Fibroblast of the aortic adventitia (primary cell): ENCODE measurements around the gene GSX1. TPM values are rescaled to one million over a fixed set of nuclear protein-coding genes. Genes with fewer than 3 reads are reported as not detected.

Experiments used
- DNase-seq: peaks from one replicate; pipeline ENCODE4 v3.0.0-alpha.2; 2010; ENCODE audit warnings: low read depth
- H3K4me3 ChIP-seq: 2 replicates; pipeline ENCODE4 v1.5.1; 2011; ENCODE audit warnings: low read depth, mild to moderate bottlenecking, control low read depth, low read length, moderate library complexity
- total RNA-seq: library from RNA; depleted of rRNA; stranded (reverse); fragments of >200 nt; gene quantifications from 2 replicates; pipeline ENCODE4 v1.2.3, GENCODE V29; 2012; ENCODE audit warnings: low replicate concordance
- TF ChIP-seq, protein P1 (sequence below): IDR thresholded peaks from 2 replicates; pipeline ENCODE4 v1.5.1; 2011; ENCODE audit warnings: mild to moderate bottlenecking, low read length, control low read depth, inconsistent platforms; ENCODE audit not compliant: insufficient read depth

GSX1 gene
- total RNA-seq, 1 donor: not detected

DNA sequence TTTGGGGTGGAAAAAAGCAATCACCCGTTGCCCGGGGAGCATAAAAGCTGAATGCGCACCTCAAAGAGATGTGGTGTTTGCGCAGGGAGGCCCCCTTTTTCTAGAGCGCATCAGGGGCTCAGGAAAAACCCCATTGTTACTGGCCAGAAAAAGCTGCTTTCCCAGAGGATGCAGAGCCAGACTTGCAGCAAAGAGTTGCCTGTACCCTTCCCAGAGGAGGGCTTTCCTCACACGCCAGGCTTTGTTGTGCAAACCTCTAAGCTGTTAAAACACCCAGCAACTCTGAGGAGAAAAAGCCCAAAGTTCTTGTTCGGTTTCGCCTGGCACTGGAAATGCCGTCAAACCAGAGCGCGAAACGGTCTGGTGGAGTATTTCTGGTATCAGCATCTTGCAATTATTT, 29.3 kb downstream of the GSX1 start:
- no peak overlapping the region for H3K4me3 ChIP-seq
- DNase-seq: peak; percentile 7
- TF ChIP-seq, protein P1, sequence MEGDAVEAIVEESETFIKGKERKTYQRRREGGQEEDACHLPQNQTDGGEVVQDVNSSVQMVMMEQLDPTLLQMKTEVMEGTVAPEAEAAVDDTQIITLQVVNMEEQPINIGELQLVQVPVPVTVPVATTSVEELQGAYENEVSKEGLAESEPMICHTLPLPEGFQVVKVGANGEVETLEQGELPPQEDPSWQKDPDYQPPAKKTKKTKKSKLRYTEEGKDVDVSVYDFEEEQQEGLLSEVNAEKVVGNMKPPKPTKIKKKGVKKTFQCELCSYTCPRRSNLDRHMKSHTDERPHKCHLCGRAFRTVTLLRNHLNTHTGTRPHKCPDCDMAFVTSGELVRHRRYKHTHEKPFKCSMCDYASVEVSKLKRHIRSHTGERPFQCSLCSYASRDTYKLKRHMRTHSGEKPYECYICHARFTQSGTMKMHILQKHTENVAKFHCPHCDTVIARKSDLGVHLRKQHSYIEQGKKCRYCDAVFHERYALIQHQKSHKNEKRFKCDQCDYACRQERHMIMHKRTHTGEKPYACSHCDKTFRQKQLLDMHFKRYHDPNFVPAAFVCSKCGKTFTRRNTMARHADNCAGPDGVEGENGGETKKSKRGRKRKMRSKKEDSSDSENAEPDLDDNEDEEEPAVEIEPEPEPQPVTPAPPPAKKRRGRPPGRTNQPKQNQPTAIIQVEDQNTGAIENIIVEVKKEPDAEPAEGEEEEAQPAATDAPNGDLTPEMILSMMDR: no peak

DNA sequence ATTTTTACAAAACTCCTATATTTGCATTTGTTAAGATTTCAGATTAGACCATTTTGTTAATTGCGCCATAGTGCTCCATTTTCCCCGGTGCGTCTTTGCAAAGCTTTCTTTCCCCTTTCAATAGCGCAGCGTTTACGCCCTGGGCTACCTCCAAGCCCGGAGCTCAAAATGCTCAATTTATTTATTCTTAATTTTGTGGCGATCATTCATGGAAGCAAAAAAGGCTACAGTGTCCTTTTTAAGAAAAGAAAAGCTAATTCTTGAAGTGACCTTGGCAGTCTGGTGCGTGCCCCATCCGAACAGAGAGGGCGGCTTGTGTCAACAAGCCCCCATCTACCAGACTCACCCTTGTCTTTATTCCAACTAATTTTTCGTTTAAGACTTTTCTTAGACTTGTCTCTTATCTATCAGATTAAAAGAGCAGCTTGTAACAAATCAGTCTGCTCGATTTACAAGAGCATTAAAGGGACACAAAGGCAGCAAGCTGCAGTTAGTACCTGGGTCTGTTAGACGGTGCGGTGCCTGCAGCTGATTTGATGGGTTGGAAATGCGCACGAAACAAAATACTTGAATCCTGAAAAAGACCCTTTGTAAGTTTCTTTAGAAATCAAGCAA, 30.1 kb downstream of the GSX1 start:
- TF ChIP-seq, protein P1: no peak
- H3K4me3 ChIP-seq: no peak overlapping the region
- DNase-seq: peak; percentile 2

DNA sequence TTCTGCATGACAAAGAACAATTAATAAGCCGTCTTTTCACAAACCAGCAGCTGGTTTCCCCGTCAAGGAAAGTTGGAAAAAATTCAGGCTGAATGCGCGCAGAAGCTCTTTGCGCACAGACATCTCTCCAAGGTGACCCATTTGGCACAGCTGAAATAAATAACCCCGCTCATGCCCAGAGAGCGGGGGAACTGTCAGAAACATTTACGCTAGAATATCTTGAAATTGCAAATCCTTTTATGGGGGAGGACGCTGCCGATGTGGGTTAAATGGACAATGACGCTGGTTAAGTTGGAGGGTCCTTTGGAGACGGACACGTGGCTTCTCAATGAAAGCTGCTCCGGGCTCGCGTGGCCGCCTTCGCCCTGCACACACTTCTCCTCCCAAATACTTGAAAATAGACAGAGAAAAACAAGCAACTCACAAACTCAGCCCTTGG, 30.6 kb downstream of the GSX1 start:
- TF ChIP-seq, protein P1: no peak
- peak; percentile 28 for DNase-seq
- H3K4me3 ChIP-seq: no peak overlapping the region

DNA sequence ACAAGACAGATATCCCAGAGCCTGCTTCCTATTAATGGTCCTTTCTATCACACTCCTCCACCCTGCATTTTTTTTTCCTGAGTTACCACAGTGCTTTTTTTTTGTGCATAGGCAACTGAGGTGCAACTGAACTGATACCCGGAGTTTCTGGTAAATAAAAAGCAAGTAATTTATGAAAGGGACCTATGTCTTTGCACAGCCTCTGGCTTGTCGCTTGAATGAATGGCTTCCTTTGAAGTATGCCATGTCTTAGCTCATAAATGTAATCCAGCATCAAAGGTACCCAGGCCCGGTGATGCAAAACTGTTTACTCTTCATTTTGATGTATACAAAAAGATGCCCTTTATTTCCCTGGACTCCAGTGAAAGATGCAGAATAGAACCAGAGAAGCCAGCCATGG, 31.8 kb downstream of the GSX1 start:
- TF ChIP-seq, protein P1: no peak
- no peak for DNase-seq
- no peak overlapping the region for H3K4me3 ChIP-seq

DNA sequence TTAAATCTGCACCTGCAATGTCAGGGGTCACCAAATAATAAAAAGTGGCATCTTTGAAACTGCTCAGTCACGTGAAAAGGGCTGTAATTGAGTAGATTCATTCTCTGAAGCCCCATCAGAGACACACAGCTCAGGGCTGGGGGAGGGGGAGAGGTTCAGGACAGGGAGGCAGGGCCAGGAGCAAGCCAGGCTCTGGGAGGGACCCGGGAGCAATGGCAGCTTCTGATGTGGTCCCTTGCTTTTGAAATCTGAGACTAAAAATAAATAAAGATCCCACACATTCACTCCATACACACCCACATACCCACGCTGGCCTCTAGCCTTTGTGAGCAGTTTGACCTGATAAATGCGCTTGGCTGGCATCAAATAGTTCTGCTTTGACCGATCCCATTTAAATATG, 32.8 kb downstream of the GSX1 start:
- TF ChIP-seq, protein P1: no peak
- DNase-seq: no peak
- H3K4me3 ChIP-seq: no peak overlapping the region

DNA sequence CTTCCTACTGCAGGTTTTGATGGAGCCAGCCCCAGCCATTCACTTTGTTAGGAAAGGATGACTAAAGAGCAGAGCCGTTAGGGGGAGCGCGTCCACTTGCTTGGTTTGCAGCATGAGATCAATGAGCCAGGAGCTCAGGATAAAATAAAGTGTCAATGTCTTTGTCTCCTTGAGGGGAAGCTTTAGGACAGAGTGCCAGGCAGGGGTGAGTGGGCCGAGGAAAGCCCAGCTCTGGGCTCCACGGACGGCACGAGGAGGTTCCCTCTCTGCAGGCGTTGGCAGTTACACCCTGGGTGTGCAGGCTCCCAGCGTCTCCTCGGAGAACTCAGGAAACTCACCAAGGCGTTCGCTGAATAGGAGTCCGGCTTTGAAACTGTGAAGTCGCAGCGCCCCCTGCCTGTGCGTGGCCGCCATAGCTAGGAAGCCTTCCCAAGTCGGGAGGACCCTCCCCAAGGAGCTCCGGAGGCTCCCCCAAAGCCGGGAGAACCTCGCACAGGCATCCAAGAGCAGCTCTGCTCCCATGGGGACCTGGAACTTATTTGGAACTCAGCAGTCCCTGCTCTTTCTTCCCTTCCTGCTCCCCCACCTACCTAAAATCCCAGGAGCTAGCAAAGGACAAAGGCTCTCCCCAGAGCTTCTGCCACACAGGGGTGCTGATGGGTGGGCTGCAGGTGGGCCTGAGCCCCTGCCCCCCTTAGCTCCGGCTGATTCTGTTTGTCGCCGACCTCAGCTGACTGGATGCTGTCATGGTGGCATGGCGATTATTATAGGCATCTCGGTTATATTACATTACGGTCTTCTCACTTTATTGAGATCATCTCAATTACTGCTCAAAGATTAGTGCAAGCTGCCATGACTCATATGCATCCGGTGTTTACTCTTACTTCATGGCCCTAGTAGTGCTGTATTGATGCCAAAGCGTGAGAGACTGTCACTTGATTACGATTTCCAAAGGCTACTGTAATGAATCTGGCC, 34.4 kb downstream of the GSX1 start:
- DNase-seq: peak; percentile 88
- peak overlapping the region; percentile 59 for H3K4me3 ChIP-seq
- TF ChIP-seq, protein P1: peak; percentile 88
